DND-41 (cell line): ENCODE data around the gene IGSF23.
"Not testable (repeated sequence)": the region's sequence is repeated elsewhere in the genome, so short reads cannot be mapped to it uniquely, and the experiment has no call there.

Experiments
- ATAC-seq: fragments of 200-7000 bp; cut with Tn5 transposase; 3 replicates; pipeline ENCODE4 v1.9.1; 2021; ENCODE audit warnings: low read depth; ENCODE audit not compliant: insufficient read depth
- DNase-seq: peaks from one replicate; pipeline ENCODE4 v3.0.0-alpha.2; 2020
- H2AFZ ChIP-seq: 2 replicates; pipeline ENCODE4 v1.6.0; 2012; ENCODE audit warnings: low read depth, low read length
- H3K27ac ChIP-seq: 2 replicates; pipeline ENCODE4 v1.5.1; 2012; ENCODE audit warnings: low read length, inconsistent platforms
- H3K27me3 ChIP-seq: fragments of 200-600 bp; sonication (generic); 2 replicates; pipeline ENCODE4 v1.6.0; 2012; ENCODE audit warnings: low read length, mild to moderate bottlenecking, inconsistent platforms; ENCODE audit not compliant: insufficient read depth, poor library complexity
- H3K36me3 ChIP-seq: 2 replicates; pipeline ENCODE4 v1.5.1; 2012; ENCODE audit warnings: low read length, inconsistent platforms; ENCODE audit not compliant: insufficient read depth
- H3K4me1 ChIP-seq: 2 replicates; pipeline ENCODE4 v1.5.1; 2012; ENCODE audit warnings: mild to moderate bottlenecking, low read length; ENCODE audit not compliant: insufficient read depth
- H3K4me2 ChIP-seq: 2 replicates; pipeline ENCODE4 v1.6.0; 2012; ENCODE audit warnings: mild to moderate bottlenecking, moderate library complexity, low read length, inconsistent platforms; ENCODE audit not compliant: insufficient read depth
- H3K4me3 ChIP-seq, 2 experiments: fragments of 200-600 bp in 1 of 2; shearing (Covaris generic) in 1 of 2; 2 replicates each; pipeline ENCODE4 v1.5.1; 2012 to 2016; ENCODE audit warnings: inconsistent platforms in 2 of 2, low read length in 2 of 2, mild to moderate bottlenecking in 2 of 2, low read depth in 1 of 2, moderate library complexity in 1 of 2
- H3K79me2 ChIP-seq: 2 replicates; pipeline ENCODE4 v1.6.0; 2012; ENCODE audit warnings: low read length, inconsistent platforms; ENCODE audit not compliant: insufficient read depth
- H3K9ac ChIP-seq: 2 replicates; pipeline ENCODE4 v1.6.0; 2012; ENCODE audit warnings: low read depth, mild to moderate bottlenecking, inconsistent platforms, low read length, moderate library complexity
- H3K9me3 ChIP-seq: 2 replicates; pipeline ENCODE4 v1.5.1; 2012; ENCODE audit warnings: low read length, moderate library complexity, mild to moderate bottlenecking, inconsistent platforms; ENCODE audit not compliant: insufficient read depth, severe bottlenecking
- H4K20me1 ChIP-seq: 2 replicates; pipeline ENCODE4 v1.6.0; 2012; ENCODE audit warnings: low read length; ENCODE audit not compliant: insufficient read depth
- CTCF ChIP-seq: IDR thresholded peaks from 2 replicates; pipeline ENCODE4 v1.5.1; 2012; ENCODE audit warnings: borderline replicate concordance, low read length, moderate library complexity, mild to moderate bottlenecking; ENCODE audit not compliant: poor library complexity, severe bottlenecking; ENCODE audit errors: extremely low read depth
- EZH2 ChIP-seq: IDR thresholded peaks from 3 replicates; pipeline ENCODE4 v1.6.1; 2012; ENCODE audit warnings: borderline replicate concordance, low read depth, mild to moderate bottlenecking, moderate library complexity, low read length, inconsistent platforms; ENCODE audit not compliant: severe bottlenecking

The IGSF23 gene

DNA sequence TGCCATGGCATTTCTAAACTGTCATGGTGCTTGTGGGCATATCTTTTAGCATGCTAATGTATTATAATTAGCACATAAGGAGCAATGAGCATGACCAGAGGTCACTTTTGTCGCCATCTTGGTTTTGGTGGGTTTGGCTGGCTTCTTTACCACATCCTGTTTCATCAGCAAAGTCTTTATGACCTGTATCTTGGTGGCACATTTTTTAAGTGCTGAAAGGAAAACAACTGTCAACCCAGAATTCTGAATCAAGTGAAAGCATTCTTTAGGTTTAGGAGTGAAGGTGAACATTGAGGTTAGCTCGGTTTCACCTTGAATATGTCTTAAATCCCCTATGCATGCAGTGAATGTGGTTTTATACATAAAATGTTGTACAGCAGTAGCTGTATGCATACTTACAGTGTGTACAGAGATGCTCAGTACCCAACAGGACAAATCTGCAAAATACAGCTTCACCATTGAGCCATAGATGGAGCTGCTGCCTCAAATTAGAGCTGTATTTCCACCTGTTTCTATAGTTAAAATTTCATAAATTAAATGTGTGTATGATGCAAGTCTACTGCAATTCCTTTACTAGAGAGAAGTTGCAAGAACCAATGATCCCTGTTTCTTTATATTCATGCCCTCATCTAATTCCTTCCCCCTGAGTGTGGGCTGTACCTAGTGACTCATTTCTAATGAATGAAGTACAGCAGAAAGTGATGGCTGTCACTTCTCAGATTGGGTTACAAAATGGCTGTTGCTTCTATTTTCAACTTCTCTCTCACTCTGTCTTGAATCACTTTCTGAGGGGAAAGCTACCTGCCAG, 25.2 kb upstream of the IGSF23 start:
- DNase-seq, result no peak

GRCh38 chr19:44588771-44589112, 24.6 kb upstream of the IGSF23 start:
- no peaks in the 10 kb centered on the region for H3K27me3 ChIP-seq
- H3K4me1 ChIP-seq, result no peaks in the 10 kb centered on the region
- H3K4me2 ChIP-seq, result no peak overlapping the region
- H2AFZ ChIP-seq, result no peak overlapping the region
- ATAC-seq, result no peak
- H3K79me2 ChIP-seq, result no peaks in the 10 kb centered on the region
- H4K20me1 ChIP-seq, result no peaks in the 10 kb centered on the region
- DNase-seq, result no peak
- no peak overlapping the region for H3K27ac ChIP-seq
- H3K9me3 ChIP-seq, result peaks cover 3% of the 10 kb centered on the region
- TF ChIP-seq CTCF (no peak), EZH2 (no peak)
- H3K9ac ChIP-seq, result no peak overlapping the region
- H3K36me3 ChIP-seq, result no peaks in the 10 kb centered on the region
- H3K4me3 ChIP-seq, result no peak overlapping the region

More for the DNA sequence above, 25.2 kb upstream of the IGSF23 start:
- peaks cover 3% of the 10 kb centered on the region for H3K9me3 ChIP-seq
- H2AFZ ChIP-seq, result no peak overlapping the region
- no peaks in the 10 kb centered on the region for H3K4me1 ChIP-seq
- no peaks in the 10 kb centered on the region for H3K36me3 ChIP-seq
- H4K20me1 ChIP-seq, result no peaks in the 10 kb centered on the region
- H3K27ac ChIP-seq, result no peak overlapping the region
- no peaks in the 10 kb centered on the region for H3K79me2 ChIP-seq
- H3K9ac ChIP-seq, result no peak overlapping the region
- H3K4me2 ChIP-seq, result no peak overlapping the region
- H3K27me3 ChIP-seq, result no peaks in the 10 kb centered on the region
- no peak for TF ChIP-seq EZH2
- TF ChIP-seq CTCF, result no peak
- H3K4me3 ChIP-seq, result no peak overlapping the region
- ATAC-seq, result no peak

DNA sequence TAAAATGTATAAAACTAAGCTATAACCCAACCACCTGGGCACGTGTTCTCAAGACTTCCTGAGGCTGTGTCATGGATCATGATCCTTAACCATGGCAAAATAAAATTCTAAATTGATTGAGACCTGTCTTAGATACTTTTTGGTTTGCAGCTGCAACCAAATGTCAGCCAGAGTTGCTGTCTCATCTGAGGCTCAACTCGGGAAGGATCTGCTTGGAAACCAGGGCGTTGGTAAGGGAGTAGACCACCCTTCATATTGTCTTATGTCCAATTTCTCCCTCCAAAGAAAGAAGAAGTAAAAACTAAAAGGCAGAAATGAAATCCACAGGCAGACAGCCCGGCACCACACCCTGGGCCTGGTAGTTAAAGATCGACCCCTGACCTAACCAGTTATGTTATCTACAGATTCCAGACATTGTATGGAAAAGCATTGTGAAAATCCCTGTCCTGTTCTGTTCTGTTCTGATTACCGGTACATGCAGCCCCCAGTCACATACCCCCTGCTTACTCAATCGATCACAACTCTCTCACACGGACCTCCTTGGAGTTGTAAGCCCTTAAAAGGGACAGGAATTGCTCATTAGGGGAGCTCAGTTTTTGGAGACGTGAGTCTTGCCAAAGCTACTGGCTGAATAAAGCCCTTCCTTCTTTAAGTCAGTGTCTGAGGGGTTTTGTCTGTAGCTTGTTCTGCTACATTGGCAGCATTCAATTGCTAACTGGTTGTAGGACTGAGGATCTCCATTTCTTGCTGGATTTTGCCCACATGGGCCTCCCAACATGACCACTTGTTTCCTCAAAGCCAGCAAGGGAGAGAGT, 22.9 kb upstream of the IGSF23 start:
- ATAC-seq (no peak), DNase-seq (no peak)
- Histone ChIP-seq H3K4me3 (no peak overlapping the region), H4K20me1 (no peaks in the 10 kb centered on the region), H3K27me3 (no peaks in the 10 kb centered on the region), H3K4me2 (no peak overlapping the region), H3K27ac (no peak overlapping the region), H3K79me2 (no peaks in the 10 kb centered on the region), H3K4me1 (no peaks in the 10 kb centered on the region), H2AFZ (no peak overlapping the region), H3K36me3 (no peaks in the 10 kb centered on the region), H3K9ac (no peak overlapping the region), H3K9me3 (no peaks in the 10 kb centered on the region)
- TF ChIP-seq EZH2 (no peak), CTCF (no peak)

DNA sequence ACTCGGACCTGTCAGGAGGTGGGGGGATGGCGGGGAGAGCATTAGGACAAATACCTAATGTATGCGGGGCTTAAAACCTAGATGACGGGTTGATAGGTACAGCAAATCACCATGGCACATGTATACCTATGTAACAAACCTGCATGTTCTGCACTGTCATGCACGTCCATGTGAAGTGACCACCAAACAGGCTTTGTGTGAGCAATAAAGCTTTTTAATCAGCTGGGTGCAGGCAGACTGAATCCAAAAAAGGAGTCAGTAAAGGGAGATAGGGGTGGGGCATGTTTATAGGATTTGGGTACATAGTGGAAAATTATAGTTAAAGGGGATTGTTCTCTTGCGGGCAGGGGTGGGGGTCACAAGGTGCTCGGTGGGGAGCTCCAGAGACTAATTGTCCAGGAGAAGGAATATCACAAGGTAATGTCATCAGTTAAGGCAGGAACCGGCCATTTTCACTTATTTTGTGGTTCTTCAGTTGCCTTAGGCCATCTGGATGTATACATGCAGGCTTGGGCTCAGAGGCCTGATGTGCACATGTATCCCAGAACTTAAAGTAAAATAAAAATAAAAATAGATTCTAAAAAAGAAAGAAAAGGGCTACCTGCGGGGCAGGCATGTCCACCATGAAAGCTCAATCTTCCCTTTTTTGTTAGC, 21.9 kb upstream of the IGSF23 start:
- H2AFZ ChIP-seq, H3K4me1 ChIP-seq, H3K4me2 ChIP-seq, ATAC-seq, DNase-seq, H3K27me3 ChIP-seq, H3K9ac ChIP-seq, H3K27ac ChIP-seq, H3K79me2 ChIP-seq, H4K20me1 ChIP-seq, H3K36me3 ChIP-seq, H3K4me3 ChIP-seq, H3K9me3 ChIP-seq: not testable (repeated sequence)
